ENCODE data around the gene MRPS24. TPM values are rescaled to one million over a fixed set of nuclear protein-coding genes. Genes with fewer than 3 reads are reported as not detected.

The MRPS24 gene
- polyA plus RNA-seq, 1 donor (not counting 4 experiments of a cell fraction or from before 2014, with no cell fraction given) = 104 TPM

DNA sequence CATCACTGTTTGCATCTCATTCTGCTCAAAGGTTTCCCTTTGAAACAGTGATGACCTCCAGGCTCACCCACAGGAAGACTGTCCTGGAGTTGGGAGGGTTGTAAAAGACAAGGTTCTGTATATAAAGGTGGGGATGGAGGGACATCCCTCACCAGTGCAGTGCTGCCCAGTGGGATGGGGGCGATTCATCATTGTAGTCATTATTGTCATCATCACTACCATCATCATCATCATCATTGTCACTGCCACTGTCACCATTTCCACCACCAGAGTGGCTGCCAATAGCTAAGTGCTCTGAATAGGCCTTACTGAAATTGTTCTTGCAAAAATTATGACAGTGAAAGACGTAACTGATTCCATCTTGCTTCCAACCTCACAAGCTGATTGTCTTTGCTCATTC lies 24.7 kb downstream of the MRPS24 start:
- no peaks in the 10 kb centered on the region for H4K20me1 ChIP-seq (ENCODE audit: control insufficient read depth, extremely low read depth, insufficient read depth, low read length)
- dilution Hi-C loops (cut with MboI; ENCODE audit: extremely low pct_ligation_motif_present, low sequenced_read_pairs) = no loop called here
- no peaks in the 10 kb centered on the region for H3K9me3 ChIP-seq (ENCODE audit: control insufficient read depth, low read depth, low read length)
- no peak overlapping the region for H3K9ac ChIP-seq (ENCODE audit: control insufficient read depth, extremely low read depth, insufficient read depth, low read length)
- no peak overlapping the region for H3K4me2 ChIP-seq (ENCODE audit: control insufficient read depth, extremely low read depth, insufficient read depth, low read depth, low read length)
- no peaks in the 10 kb centered on the region for H3K4me1 ChIP-seq (ENCODE audit: control insufficient read depth, extremely low read depth, insufficient read depth, low read length)
- H3K27me3 ChIP-seq (ENCODE audit: control insufficient read depth, extremely low read depth, insufficient read depth, low read length) = no peaks in the 10 kb centered on the region
- no peaks in the 10 kb centered on the region for H3K79me2 ChIP-seq (ENCODE audit: control insufficient read depth, insufficient read depth, low read length)
- no peak for TF ChIP-seq EZH2 (IDR thresholded peaks at IDR 0.05; ENCODE audit: low read length)
- TF ChIP-seq, protein P1, sequence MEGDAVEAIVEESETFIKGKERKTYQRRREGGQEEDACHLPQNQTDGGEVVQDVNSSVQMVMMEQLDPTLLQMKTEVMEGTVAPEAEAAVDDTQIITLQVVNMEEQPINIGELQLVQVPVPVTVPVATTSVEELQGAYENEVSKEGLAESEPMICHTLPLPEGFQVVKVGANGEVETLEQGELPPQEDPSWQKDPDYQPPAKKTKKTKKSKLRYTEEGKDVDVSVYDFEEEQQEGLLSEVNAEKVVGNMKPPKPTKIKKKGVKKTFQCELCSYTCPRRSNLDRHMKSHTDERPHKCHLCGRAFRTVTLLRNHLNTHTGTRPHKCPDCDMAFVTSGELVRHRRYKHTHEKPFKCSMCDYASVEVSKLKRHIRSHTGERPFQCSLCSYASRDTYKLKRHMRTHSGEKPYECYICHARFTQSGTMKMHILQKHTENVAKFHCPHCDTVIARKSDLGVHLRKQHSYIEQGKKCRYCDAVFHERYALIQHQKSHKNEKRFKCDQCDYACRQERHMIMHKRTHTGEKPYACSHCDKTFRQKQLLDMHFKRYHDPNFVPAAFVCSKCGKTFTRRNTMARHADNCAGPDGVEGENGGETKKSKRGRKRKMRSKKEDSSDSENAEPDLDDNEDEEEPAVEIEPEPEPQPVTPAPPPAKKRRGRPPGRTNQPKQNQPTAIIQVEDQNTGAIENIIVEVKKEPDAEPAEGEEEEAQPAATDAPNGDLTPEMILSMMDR (optimal IDR thresholded peaks at IDR 0.05 in 1 of 3, IDR thresholded peaks at IDR 0.05 in 1 of 3, conservative IDR thresholded peaks at IDR 0.05 in 1 of 3; ENCODE audit: extremely low read depth in 1 of 3, insufficient read depth in 2 of 3, low read length in 3 of 3) = no peak
- no peak overlapping the region for H2AFZ ChIP-seq (ENCODE audit: control insufficient read depth, low read length)
- no peak overlapping the region for H3K4me3 ChIP-seq (ENCODE audit: control insufficient read depth in 2 of 3, extremely low read depth in 1 of 3, insufficient read depth in 2 of 3, low read depth in 1 of 3, low read length in 3 of 3)
- DNase-seq (ENCODE audit: low read depth, low spot score) (no peak), FAIRE-seq (no peak)
- H3K9me1 ChIP-seq (ENCODE audit: control insufficient read depth, extremely low read depth, insufficient read depth, low read length) = no peaks in the 10 kb centered on the region
- no peaks in the 10 kb centered on the region for H3K36me3 ChIP-seq (ENCODE audit: control insufficient read depth in 2 of 2, extremely low read depth in 1 of 2, insufficient read depth in 2 of 2, low read length in 2 of 2)
- H3K27ac ChIP-seq (ENCODE audit: control insufficient read depth, insufficient read depth, low read length) = no peak overlapping the region

DNA sequence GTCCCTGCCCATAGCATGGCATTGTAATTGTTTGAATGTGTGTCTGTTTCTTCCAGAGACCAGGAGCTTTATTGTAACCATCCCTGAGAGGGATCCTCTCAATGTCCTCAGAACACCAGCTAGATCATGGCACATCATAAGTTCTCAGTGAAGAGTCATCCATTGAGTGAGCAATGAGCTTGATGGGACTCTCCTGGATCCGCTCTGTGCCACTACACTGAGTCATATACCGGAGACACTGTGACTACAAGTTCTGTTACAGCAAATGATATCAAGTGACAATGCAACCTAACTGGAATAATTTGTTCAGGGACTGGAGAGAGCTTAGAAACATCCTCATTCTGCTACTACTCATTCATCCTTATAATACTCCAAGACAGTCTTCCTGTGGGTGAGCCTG lies 25.1 kb downstream of the MRPS24 start:
- Histone ChIP-seq H4K20me1 (ENCODE audit: control insufficient read depth, extremely low read depth, insufficient read depth, low read length) (no peaks in the 10 kb centered on the region), H3K4me1 (ENCODE audit: control insufficient read depth, extremely low read depth, insufficient read depth, low read length) (no peaks in the 10 kb centered on the region), H3K79me2 (ENCODE audit: control insufficient read depth, insufficient read depth, low read length) (no peaks in the 10 kb centered on the region), H3K27me3 (ENCODE audit: control insufficient read depth, extremely low read depth, insufficient read depth, low read length) (no peaks in the 10 kb centered on the region), H3K4me3 (ENCODE audit: control insufficient read depth in 2 of 3, extremely low read depth in 1 of 3, insufficient read depth in 2 of 3, low read depth in 1 of 3, low read length in 3 of 3) (no peak overlapping the region), H3K27ac (ENCODE audit: control insufficient read depth, insufficient read depth, low read length) (no peak overlapping the region), H3K9ac (ENCODE audit: control insufficient read depth, extremely low read depth, insufficient read depth, low read length) (no peak overlapping the region), H3K36me3 (ENCODE audit: control insufficient read depth in 2 of 2, extremely low read depth in 1 of 2, insufficient read depth in 2 of 2, low read length in 2 of 2) (no peaks in the 10 kb centered on the region), H3K9me1 (ENCODE audit: control insufficient read depth, extremely low read depth, insufficient read depth, low read length) (no peaks in the 10 kb centered on the region), H2AFZ (ENCODE audit: control insufficient read depth, low read length) (no peak overlapping the region), H3K4me2 (ENCODE audit: control insufficient read depth, extremely low read depth, insufficient read depth, low read depth, low read length) (no peak overlapping the region), H3K9me3 (ENCODE audit: control insufficient read depth, low read depth, low read length) (no peaks in the 10 kb centered on the region)
- dilution Hi-C loops (cut with MboI; ENCODE audit: extremely low pct_ligation_motif_present, low sequenced_read_pairs) = no loop called here
- FAIRE-seq (no peak), DNase-seq (ENCODE audit: low read depth, low spot score) (no peak)
- no peak for TF ChIP-seq EZH2 (IDR thresholded peaks at IDR 0.05; ENCODE audit: low read length)
- TF ChIP-seq, protein P1 (optimal IDR thresholded peaks at IDR 0.05 in 1 of 3, IDR thresholded peaks at IDR 0.05 in 1 of 3, conservative IDR thresholded peaks at IDR 0.05 in 1 of 3; ENCODE audit: extremely low read depth in 1 of 3, insufficient read depth in 2 of 3, low read length in 3 of 3) = no peak
